AG10803 (cell line): ENCODE results near the gene ZNF780B.

Source experiments
- DNase-seq: peaks from one replicate; pipeline ENCODE4 v3.0.0; 2010; ENCODE audit warnings: low read depth
- H3K4me3 ChIP-seq: 2 replicates; pipeline ENCODE4 v1.5.1; 2011; ENCODE audit warnings: mild to moderate bottlenecking, low read length, control low read depth
- TF ChIP-seq, protein P1 (sequence below): conservative IDR thresholded peaks from 2 replicates; pipeline ENCODE4 v1.5.1; 2011; ENCODE audit warnings: mild to moderate bottlenecking, low read length, control low read depth, inconsistent platforms

The ZNF780B gene

DNA sequence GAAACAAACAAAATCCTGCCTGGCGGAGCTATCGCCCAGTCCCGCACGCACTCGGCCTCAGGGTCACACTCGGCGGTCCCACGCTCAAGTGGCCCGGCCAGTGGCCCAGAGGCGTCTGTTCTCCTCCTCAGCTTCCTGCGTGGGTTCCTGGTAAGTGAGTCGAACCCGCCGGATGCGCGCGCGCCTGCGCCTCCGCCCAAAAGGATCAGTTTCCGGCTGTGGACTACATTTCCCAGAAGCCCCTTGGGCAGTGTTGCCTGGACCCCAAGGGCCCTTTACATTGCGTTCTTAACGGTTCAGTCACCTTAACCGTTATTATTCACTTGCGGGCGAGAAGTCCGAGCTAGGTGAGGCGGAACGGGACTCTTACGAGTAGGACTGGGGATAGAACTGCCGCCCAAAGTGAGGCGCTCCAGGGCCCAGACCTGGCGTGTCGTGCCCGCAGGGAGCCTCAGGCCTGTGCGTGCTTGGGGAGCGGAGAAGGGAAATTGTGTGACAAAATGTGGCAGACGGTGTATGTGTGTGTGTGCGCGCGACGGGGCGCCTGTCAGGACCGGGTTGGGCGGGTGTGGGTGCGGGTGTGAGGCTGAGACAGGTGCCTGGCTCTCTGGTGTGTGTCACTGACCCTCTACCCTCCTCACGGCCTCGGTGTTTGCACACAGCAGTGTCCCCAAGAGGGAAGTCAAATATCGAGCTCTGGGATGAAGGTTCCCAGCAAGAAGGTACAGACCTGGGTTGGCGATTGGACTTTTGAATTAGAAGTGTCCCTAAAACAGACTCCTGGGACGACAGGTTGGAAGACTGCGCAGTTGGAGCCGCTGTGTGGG, 59.0 kb downstream of the ZNF780B start, which contains the start of gene ZNF546:
ZNF546 (plus strand) TSS at position 250 of the 827 bp plus-strand sequence. CDS start 1,267 bp downstream, outside the sequence.
- peak within 1 kb of the TSS; percentile 92 for H3K4me3 ChIP-seq
- peak; percentile 87 for DNase-seq
- TF ChIP-seq, protein P1, sequence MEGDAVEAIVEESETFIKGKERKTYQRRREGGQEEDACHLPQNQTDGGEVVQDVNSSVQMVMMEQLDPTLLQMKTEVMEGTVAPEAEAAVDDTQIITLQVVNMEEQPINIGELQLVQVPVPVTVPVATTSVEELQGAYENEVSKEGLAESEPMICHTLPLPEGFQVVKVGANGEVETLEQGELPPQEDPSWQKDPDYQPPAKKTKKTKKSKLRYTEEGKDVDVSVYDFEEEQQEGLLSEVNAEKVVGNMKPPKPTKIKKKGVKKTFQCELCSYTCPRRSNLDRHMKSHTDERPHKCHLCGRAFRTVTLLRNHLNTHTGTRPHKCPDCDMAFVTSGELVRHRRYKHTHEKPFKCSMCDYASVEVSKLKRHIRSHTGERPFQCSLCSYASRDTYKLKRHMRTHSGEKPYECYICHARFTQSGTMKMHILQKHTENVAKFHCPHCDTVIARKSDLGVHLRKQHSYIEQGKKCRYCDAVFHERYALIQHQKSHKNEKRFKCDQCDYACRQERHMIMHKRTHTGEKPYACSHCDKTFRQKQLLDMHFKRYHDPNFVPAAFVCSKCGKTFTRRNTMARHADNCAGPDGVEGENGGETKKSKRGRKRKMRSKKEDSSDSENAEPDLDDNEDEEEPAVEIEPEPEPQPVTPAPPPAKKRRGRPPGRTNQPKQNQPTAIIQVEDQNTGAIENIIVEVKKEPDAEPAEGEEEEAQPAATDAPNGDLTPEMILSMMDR: no peak

DNA sequence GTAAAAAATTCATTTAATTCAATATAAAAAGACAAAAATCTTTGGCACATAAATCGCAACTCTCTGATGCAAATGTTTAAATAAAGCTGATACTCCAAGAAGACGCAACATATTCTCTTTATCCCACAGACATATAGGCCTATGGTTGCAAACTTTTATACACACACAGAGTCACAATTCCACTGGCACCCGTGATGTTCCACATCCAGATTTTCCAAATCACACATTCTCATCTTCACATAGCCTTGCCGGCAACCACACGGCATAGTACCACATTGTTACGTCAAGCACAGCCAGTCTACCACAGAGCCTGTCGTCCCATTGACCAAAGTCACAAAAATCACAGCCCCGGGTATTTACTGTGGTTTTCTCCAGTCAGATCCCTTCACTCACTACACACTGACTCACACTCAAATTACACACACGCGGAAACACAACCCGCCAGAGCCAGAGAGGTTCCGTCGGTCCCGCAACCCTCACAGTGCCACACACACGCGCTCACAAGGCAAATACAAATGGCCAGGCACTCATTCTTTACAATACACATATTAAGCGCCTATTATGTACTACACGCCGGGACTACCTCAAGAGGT, 59.7 kb downstream of the ZNF780B start:
- DNase-seq: peak; percentile 61
- peak overlapping the region; percentile 92 for H3K4me3 ChIP-seq
- TF ChIP-seq, protein P1: no peak

DNA sequence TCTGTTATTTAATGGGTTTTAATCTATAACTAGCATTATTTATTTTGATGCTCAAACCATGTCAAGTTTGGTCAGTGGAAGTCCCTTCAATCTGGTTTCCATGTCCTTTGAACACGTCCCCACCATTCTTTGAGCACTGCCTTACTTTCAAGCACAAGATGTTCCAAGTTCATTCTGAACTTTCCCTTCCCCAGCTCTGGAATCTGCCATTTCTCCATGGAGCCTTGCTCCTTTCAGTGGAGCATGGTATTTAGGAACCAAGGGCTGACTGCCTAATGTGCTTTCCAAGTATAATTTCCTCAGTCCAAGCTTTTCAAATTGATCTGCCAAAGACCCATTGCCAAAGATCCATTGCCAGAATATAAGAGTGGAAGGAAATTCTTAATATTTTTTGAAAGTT, 60.2 kb downstream of the ZNF780B start:
- TF ChIP-seq, protein P1: no peak
- DNase-seq: no peak
- peak overlapping the region; percentile 92 for H3K4me3 ChIP-seq

DNA sequence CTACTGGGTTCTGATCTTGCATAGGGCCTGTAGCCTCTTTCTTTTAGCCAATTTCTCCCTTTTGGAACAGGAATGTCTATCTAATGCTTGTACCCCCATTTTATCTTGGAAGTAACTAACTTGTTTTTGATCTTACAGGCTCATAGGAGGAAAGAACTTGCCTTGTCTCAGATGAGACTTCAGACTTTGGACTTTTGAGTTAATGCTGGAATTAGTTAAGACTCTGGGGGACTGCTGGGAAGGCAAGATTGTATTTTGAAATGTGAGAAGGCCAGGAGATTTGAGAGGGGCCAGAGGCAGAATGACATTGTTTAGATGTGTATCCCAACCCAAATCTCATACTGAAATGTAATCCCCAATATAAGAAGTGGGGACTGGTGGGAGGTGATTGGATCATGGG, 61.7 kb downstream of the ZNF780B start:
- no peak for DNase-seq
- TF ChIP-seq, protein P1: no peak
- no peak overlapping the region for H3K4me3 ChIP-seq

DNA sequence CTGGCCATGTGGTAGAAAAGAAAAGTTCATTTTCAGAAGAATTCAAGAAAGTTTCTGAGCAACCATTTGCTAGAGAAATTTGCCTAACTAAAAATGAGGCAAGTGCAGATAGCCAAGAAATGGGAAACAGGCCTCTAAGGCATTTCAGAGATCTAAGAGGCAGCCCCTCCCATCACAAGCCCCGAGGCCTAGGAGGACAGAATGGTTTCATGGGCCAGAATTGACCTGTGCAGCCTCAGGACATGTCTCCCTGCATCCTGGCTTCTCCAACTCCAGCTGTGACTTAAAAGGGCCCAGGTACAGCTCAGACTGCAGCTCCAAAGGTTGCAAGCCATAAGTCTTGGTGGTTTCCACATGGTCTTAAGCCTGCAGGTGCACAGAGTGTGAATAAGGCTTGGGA, 62.4 kb downstream of the ZNF780B start:
- no peak overlapping the region for H3K4me3 ChIP-seq
- TF ChIP-seq, protein P1: no peak
- DNase-seq: no peak

DNA sequence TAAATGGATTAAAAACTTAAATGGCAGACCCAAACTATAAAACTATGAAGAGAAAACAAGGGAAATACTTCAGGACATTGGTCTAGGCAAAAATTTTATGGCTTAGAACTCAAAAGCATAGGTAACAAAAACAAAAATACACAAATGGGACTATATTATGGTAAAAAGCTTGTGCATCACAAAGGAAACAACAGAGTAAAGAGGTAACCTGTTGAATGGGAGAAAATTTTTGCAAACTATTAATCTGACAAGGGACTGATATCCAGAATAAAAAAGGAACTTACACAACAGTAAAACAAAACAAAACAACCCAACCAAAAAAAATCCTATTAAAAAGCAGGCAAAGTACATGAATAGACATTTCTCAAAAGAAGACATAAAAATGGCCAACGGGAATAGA, 68.4 kb downstream of the ZNF780B start:
- DNase-seq: no peak
- no peak overlapping the region for H3K4me3 ChIP-seq
- TF ChIP-seq, protein P1: no peak

DNA sequence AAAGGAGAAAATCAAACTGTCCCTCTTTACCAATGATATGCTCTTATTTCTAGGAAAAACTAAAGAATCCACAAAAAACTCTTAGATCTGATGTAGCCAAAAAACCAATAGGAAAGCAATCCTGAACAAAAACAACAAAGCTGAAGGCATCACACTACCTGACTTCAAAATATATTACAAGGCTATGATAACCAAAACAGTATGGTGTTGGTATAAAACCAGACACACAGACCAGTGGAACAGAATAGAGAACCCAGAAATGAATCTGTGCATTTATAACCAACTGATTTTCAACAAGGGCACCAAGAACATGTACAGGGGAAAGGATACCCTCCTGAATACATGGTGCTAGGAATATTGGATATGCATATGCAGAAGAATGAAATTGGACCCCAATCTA, 68.9 kb downstream of the ZNF780B start:
- DNase-seq: no peak
- TF ChIP-seq, protein P1: no peak
- H3K4me3 ChIP-seq: no peak overlapping the region
